Measurements from ENCODE around the gene GYS2. TPM values are rescaled to one million over a fixed set of nuclear protein-coding genes. Genes with fewer than 3 reads are reported as not detected.

GYS2 gene
- total and polyA plus RNA-seq, 9 of the 15 experiments (the other 6 are each of a cell fraction or from before 2014, with no cell fraction given): not detected

DNA sequence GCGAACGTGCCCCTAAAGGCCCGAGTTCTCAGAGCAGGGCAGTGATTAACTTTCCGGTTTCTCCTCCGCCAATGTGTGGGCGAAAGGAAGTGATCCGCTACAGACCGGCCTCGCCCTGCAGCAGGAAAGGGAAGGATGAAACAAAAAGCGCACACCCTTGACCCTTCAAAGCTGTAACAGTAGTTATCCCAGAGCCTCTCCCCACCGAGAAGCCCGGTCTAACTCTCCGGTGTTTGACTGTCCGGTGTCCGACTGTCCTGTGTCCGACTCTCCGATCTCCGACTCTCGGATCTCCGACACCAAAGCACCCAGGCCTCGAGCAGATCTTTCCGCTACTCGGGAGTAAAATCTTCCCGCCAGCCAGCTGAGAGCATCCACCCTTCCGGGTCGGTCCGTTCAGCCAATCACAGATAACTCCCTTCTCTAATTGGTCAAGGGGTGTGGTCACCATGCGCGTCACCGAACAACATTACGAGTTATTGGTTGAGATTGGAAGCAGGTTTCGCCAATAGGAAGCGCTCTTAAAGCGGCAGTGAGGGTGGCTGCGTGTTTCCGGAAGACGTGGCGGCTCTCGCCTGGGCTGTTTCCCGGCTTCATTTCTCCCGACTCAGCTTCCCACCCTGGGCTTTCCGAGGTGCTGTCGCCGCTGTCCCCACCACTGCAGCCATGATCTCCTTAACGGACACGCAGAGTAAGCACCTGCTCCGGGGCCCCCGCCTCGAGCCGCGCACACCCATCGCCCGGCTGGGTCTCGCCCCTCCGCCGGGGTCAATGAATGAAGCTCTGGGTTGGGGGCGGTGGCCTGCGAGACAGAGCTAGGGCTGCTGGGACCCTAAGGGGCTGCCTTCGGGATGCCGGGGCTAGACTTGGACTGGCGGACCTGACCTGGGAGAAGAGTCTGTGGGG is 103.1 kb downstream of the GYS2 start, which contains the start of the genes GOLT1B and RECQL (continued):
- TF ChIP-seq, protein P1, sequence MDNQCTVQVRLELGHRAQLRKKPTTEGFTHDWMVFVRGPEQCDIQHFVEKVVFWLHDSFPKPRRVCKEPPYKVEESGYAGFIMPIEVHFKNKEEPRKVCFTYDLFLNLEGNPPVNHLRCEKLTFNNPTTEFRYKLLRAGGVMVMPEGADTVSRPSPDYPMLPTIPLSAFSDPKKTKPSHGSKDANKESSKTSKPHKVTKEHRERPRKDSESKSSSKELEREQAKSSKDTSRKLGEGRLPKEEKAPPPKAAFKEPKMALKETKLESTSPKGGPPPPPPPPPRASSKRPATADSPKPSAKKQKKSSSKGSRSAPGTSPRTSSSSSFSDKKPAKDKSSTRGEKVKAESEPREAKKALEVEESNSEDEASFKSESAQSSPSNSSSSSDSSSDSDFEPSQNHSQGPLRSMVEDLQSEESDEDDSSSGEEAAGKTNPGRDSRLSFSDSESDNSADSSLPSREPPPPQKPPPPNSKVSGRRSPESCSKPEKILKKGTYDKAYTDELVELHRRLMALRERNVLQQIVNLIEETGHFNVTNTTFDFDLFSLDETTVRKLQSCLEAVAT (IDR thresholded peaks at IDR 0.05): peak in 1 of 2 experiments; percentile 92; a peak in 2 of 4 replicates
- TF ChIP-seq NFRKB (IDR thresholded peaks at IDR 0.05; ENCODE audit: low read depth) (no peak), CCNT2 (IDR thresholded peaks at IDR 0.05; ENCODE audit: borderline replicate concordance, extremely low read depth, insufficient read length, low read depth, low read length) (no peak), CAMTA2 (CRISPR knock-in tag; conservative IDR thresholded peaks at IDR 0.05) (no peak), CTBP1 (IDR thresholded peaks at IDR 0.05; ENCODE audit: borderline replicate concordance) (peak; percentile 55; the same call in 1 of the 2 replicates), ZNF561 (CRISPR knock-in tag; conservative IDR thresholded peaks at IDR 0.05) (no peak), DACH1 (IDR thresholded peaks at IDR 0.05; ENCODE audit: partially characterized antibody) (peak; percentile 83), KAT8 (IDR thresholded peaks at IDR 0.05; ENCODE audit: low read depth) (no peak), CXXC5 (CRISPR knock-in tag; IDR thresholded peaks at IDR 0.05) (peak; percentile 45; the same call in 1 of the 2 replicates), POLR2AphosphoS5 (IDR thresholded peaks at IDR 0.05; ENCODE audit: control insufficient read depth, insufficient read depth, low read depth, low read length) (peak; percentile 78), ZNF282 (CRISPR knock-in tag; IDR thresholded peaks at IDR 0.05) (no peak), EHMT2 (IDR thresholded peaks at IDR 0.05) (no peak), SMARCE1 (IDR thresholded peaks at IDR 0.05) (no peak), ZFP1 (CRISPR knock-in tag; IDR thresholded peaks at IDR 0.05) (no peak), RAD51 (IDR thresholded peaks at IDR 0.05; ENCODE audit: borderline replicate concordance, low read depth) (no peak), RBM34 (IDR thresholded peaks at IDR 0.05; ENCODE audit: borderline replicate concordance, insufficient read depth, low read length) (no peak), MYC (IDR thresholded peaks at IDR 0.05; ENCODE audit: low read depth, low read length) (no peak), MYC (CRISPR knock-in tag; IDR thresholded peaks at IDR 0.05; ENCODE audit: borderline replicate concordance, low read depth) (no peak)
- TF ChIP-seq, protein P2, sequence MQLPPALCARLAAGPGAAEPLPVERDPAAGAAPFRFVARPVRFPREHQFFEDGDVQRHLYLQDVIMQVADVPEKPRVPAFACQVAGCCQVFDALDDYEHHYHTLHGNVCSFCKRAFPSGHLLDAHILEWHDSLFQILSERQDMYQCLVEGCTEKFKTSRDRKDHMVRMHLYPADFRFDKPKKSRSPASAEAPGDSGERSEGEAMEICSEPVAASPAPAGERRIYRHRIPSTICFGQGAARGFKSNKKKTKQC (CRISPR knock-in tag; IDR thresholded peaks at IDR 0.05): no peak
- TF ChIP-seq, protein P3, sequence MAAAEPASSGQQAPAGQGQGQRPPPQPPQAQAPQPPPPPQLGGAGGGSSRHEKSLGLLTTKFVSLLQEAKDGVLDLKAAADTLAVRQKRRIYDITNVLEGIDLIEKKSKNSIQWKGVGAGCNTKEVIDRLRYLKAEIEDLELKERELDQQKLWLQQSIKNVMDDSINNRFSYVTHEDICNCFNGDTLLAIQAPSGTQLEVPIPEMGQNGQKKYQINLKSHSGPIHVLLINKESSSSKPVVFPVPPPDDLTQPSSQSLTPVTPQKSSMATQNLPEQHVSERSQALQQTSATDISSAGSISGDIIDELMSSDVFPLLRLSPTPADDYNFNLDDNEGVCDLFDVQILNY (CRISPR knock-in tag; IDR thresholded peaks at IDR 0.05): no peak
- TF ChIP-seq, protein P4, sequence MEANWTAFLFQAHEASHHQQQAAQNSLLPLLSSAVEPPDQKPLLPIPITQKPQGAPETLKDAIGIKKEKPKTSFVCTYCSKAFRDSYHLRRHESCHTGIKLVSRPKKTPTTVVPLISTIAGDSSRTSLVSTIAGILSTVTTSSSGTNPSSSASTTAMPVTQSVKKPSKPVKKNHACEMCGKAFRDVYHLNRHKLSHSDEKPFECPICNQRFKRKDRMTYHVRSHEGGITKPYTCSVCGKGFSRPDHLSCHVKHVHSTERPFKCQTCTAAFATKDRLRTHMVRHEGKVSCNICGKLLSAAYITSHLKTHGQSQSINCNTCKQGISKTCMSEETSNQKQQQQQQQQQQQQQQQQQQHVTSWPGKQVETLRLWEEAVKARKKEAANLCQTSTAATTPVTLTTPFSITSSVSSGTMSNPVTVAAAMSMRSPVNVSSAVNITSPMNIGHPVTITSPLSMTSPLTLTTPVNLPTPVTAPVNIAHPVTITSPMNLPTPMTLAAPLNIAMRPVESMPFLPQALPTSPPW (CRISPR knock-in tag; IDR thresholded peaks at IDR 0.05): no peak
- TF ChIP-seq, protein P5, sequence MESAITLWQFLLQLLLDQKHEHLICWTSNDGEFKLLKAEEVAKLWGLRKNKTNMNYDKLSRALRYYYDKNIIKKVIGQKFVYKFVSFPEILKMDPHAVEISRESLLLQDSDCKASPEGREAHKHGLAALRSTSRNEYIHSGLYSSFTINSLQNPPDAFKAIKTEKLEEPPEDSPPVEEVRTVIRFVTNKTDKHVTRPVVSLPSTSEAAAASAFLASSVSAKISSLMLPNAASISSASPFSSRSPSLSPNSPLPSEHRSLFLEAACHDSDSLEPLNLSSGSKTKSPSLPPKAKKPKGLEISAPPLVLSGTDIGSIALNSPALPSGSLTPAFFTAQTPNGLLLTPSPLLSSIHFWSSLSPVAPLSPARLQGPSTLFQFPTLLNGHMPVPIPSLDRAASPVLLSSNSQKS (CRISPR knock-in tag; IDR thresholded peaks at IDR 0.05): no peak

All from K562 (cell line).